NCI-H2171 treated with DMSO at 0.1 percent for 48 hours (cell line): ENCODE measurements around the gene RAX2.
A peak's percentile ranks its signal among the peaks of the same experiment; 100 is the strongest.

Experiments
- DNase-seq: peaks from one replicate; lab custom pipeline; 2025; lab: John Stamatoyannopoulos, UW

Gene RAX2

GRCh38 chr19:3730457-3730958, 41.5 kb downstream of the RAX2 start:
- DNase-seq = no peak

DNA sequence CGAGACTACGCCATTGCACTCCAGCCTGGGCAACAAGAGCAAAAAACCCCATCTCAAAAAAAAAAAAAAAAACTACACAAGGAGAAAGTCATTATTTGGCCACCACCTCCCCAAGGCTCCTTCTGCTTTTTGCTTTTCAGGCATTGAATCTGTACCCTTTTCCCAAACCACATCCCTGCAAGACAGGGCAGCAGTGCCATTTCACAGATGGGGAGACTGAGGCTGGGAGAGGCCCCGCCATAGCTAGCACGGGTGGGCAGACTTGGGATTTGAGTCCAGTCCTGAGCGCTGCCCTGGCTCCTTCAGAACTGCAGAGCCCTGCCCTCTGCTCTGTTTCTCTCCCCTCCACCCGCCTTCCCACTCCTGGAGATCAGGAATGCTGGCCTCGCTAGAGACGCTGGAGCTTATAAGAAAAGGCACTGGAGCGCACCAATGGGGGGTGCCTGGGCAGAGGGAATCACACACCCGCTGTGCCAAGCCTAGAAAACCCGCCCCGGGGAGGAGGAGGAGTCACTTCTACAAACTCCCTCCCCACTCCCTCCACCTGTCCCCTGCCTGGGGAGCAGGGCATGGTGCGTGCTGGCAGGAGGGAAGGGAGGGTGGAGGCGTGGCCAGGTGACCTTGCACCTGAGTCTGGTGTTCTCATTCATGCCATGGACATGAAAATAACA, 46.3 kb downstream of the RAX2 start:
- peak; percentile 97 for DNase-seq

GRCh38 chr19:3725121-3725520, 46.9 kb downstream of the RAX2 start:
- peak; percentile 21 for DNase-seq

GRCh38 chr19:3723883-3724282, 48.1 kb downstream of the RAX2 start:
- peak; percentile 97 for DNase-seq

DNA sequence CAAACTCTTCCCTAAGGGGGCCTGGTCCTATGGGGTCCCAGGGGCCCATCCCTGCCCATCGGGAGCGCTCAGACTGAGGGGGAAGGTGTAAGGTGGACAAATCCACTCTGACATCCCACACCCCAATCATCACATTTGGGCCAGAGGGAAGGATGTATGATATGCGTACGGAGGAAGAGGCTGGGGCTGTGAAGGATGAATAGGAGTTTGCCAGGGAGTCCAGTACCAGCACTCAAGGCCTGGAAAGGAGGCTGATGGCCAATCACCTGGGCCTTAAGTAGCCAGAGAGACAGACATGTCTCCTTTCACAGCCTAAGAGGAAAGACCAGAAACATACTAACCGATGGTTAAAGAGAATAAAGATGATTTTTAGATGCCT, 48.9 kb downstream of the RAX2 start:
- DNase-seq = no peak

DNA sequence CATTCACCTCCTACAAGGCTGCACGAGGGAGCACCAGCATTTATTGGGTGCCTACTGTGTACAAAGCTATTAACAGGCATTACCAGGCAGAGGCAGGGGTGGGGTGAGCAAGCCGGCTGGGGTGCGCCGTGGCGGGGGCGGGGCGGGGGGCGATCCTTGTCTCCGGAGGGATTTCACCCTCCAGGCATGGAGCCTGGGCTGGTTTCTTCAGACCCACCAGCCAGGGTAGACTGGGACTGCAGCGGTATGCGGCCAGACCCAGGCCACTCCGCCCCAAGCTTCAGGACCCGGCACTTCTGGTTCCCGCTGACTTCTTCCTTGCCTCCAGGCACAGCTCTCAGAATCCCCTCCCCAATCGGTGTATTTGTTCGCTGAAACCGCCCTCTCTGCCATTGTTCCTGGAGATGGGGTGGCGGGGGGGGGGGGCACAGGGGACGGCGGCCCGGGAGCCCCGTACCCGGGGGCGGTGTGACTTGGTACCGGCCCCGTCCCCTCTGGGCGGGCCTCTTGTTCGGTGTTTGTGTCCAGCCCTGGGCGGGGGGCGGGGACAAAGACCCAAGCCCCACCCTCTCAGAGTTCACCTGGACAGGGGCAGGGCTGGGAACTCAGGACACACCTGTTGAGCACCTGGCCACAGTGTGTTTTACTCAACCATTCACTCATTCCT, 49.5 kb downstream of the RAX2 start:
- DNase-seq = no peak

- DNase-seq = no peak
Measured at GRCh38 chr19:3721887-3722442, 50.1 kb downstream of the RAX2 start.

GRCh38 chr19:3721131-3721886, 50.7 kb downstream of the RAX2 start:
- peak; percentile 93 for DNase-seq

GRCh38 chr19:3720349-3720917, 51.6 kb downstream of the RAX2 start:
- DNase-seq = no peak

GRCh38 chr19:3719868-3720267, 52.2 kb downstream of the RAX2 start:
- DNase-seq = no peak
